ENCODE data around the gene INTU. TPM values are rescaled to one million over a fixed set of nuclear protein-coding genes. Genes with fewer than 3 reads are reported as not detected.

The INTU gene
- total RNA-seq, 1 experiment from 2014 or later = 3.7 TPM

- no peak for TF ChIP-seq SIN3A (IDR thresholded peaks at IDR 0.05; ENCODE audit: borderline replicate concordance, insufficient read depth, low read depth, low read length)
- TF ChIP-seq, protein P1, sequence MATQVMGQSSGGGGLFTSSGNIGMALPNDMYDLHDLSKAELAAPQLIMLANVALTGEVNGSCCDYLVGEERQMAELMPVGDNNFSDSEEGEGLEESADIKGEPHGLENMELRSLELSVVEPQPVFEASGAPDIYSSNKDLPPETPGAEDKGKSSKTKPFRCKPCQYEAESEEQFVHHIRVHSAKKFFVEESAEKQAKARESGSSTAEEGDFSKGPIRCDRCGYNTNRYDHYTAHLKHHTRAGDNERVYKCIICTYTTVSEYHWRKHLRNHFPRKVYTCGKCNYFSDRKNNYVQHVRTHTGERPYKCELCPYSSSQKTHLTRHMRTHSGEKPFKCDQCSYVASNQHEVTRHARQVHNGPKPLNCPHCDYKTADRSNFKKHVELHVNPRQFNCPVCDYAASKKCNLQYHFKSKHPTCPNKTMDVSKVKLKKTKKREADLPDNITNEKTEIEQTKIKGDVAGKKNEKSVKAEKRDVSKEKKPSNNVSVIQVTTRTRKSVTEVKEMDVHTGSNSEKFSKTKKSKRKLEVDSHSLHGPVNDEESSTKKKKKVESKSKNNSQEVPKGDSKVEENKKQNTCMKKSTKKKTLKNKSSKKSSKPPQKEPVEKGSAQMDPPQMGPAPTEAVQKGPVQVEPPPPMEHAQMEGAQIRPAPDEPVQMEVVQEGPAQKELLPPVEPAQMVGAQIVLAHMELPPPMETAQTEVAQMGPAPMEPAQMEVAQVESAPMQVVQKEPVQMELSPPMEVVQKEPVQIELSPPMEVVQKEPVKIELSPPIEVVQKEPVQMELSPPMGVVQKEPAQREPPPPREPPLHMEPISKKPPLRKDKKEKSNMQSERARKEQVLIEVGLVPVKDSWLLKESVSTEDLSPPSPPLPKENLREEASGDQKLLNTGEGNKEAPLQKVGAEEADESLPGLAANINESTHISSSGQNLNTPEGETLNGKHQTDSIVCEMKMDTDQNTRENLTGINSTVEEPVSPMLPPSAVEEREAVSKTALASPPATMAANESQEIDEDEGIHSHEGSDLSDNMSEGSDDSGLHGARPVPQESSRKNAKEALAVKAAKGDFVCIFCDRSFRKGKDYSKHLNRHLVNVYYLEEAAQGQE (IDR thresholded peaks at IDR 0.05; ENCODE audit: insufficient read depth in 1 of 2, low read depth in 2 of 2, low read length in 1 of 2) = no peak
- no peak for TF ChIP-seq POLR2AphosphoS5 (IDR thresholded peaks at IDR 0.05; ENCODE audit: low read depth, low read length)
- Histone ChIP-seq H3K27ac (ENCODE audit: low read length) (no peak overlapping the region), H3K9me3 (ENCODE audit: control insufficient read depth, insufficient read depth, low read depth, low read length) (no peaks in the 10 kb centered on the region), H3K36me3 (ENCODE audit: control insufficient read depth, insufficient read depth, low read length) (no peaks in the 10 kb centered on the region; the same call in 1 of the 2 replicates), H3K27me3 (ENCODE audit: control insufficient read depth, insufficient read depth, low read length) (no peaks in the 10 kb centered on the region; the same call in 1 of the 2 replicates), H3K4me3 (ENCODE audit: low read depth in 2 of 2, low read length in 2 of 2) (no peak overlapping the region), H3K4me1 (ENCODE audit: control insufficient read depth, insufficient read depth, low read length) (no peaks in the 10 kb centered on the region)
- CTCF ChIA-PET = no interaction called here
- no TSS peak for BruUV-seq (replicated peaks)
- no peak for ATAC-seq
- DNase-seq (ENCODE audit: low read depth, low spot score) = no peak
- intact Hi-C loops (cut with micrococcal nuclease; ENCODE audit: unreplicated experiment) = no loop called here
- in situ Hi-C loops (cut with HindIII; ENCODE audit: low pct_unique_long_range_greater_than_20kb, low sequenced_read_pairs) = no loop called here
- POLR2A ChIA-PET = no interaction called here
Measured at GRCh38 chr4:127609484-127609883, 23.3 kb upstream of the INTU start.

- DNase-seq (ENCODE audit: low read depth, low spot score) (no peak), ATAC-seq (no peak)
- H3K27ac ChIP-seq (ENCODE audit: low read length) = no peak overlapping the region
- intact Hi-C loops (cut with micrococcal nuclease; ENCODE audit: unreplicated experiment) (no loop called here), in situ Hi-C loops (cut with HindIII; ENCODE audit: low pct_unique_long_range_greater_than_20kb, low sequenced_read_pairs) (no loop called here)
- no peaks in the 10 kb centered on the region; the same call in 1 of the 2 replicates for H3K27me3 ChIP-seq (ENCODE audit: control insufficient read depth, insufficient read depth, low read length)
- no peak for TF ChIP-seq SIN3A (IDR thresholded peaks at IDR 0.05; ENCODE audit: borderline replicate concordance, insufficient read depth, low read depth, low read length)
- TF ChIP-seq TCF7L2 (IDR thresholded peaks at IDR 0.05; ENCODE audit: low read depth, low read length) = no peak
- TF ChIP-seq, protein P1 (IDR thresholded peaks at IDR 0.05; ENCODE audit: insufficient read depth in 1 of 2, low read depth in 2 of 2, low read length in 1 of 2) = no peak
- TF ChIP-seq, protein P2, sequence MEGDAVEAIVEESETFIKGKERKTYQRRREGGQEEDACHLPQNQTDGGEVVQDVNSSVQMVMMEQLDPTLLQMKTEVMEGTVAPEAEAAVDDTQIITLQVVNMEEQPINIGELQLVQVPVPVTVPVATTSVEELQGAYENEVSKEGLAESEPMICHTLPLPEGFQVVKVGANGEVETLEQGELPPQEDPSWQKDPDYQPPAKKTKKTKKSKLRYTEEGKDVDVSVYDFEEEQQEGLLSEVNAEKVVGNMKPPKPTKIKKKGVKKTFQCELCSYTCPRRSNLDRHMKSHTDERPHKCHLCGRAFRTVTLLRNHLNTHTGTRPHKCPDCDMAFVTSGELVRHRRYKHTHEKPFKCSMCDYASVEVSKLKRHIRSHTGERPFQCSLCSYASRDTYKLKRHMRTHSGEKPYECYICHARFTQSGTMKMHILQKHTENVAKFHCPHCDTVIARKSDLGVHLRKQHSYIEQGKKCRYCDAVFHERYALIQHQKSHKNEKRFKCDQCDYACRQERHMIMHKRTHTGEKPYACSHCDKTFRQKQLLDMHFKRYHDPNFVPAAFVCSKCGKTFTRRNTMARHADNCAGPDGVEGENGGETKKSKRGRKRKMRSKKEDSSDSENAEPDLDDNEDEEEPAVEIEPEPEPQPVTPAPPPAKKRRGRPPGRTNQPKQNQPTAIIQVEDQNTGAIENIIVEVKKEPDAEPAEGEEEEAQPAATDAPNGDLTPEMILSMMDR (IDR thresholded peaks at IDR 0.05) = no peak
- no peak for TF ChIP-seq POLR2AphosphoS5 (IDR thresholded peaks at IDR 0.05; ENCODE audit: low read depth, low read length)
- no peaks in the 10 kb centered on the region for H3K4me1 ChIP-seq (ENCODE audit: control insufficient read depth, insufficient read depth, low read length)
- H3K9me3 ChIP-seq (ENCODE audit: control insufficient read depth, insufficient read depth, low read depth, low read length) = no peaks in the 10 kb centered on the region
- no TSS peak for BruUV-seq (replicated peaks)
- no peaks in the 10 kb centered on the region; the same call in 1 of the 2 replicates for H3K36me3 ChIP-seq (ENCODE audit: control insufficient read depth, insufficient read depth, low read length)
- ChIA-PET POLR2A (no interaction called here), CTCF (no interaction called here)
- no peak overlapping the region for H3K4me3 ChIP-seq (ENCODE audit: low read depth in 2 of 2, low read length in 2 of 2)
Measured at GRCh38 chr4:127610488-127610887, 22.3 kb upstream of the INTU start.

Measured in Panc1 (cell line).